ENCODE measurements around the gene TRIM46.
A peak's percentile ranks its signal among the peaks of the same experiment; 100 is the strongest.
"Not testable (repeated sequence)": the region's sequence is repeated elsewhere in the genome, so short reads cannot be mapped to it uniquely, and the experiment has no call there.

TRIM46 gene

GRCh38 chr1:155137154-155137949, 36.3 kb upstream of the TRIM46 start:
- no peak for DNase-seq

- DNase-seq = peak; percentile 87
Observed at GRCh38 chr1:155139895-155140629, 33.6 kb upstream of the TRIM46 start, which contains the start of gene DPM3. Gene DPM3, minus strand, starts transcription at chr1:155140531. Its CDS starts 291 bp downstream, at chr1:155140240.

- DNase-seq = no peak
Observed at GRCh38 chr1:155140630-155140953, 33.1 kb upstream of the TRIM46 start.

- DNase-seq = no peak
Observed at GRCh38 chr1:155141749-155142148, 31.9 kb upstream of the TRIM46 start.

- no peak for DNase-seq
Observed at GRCh38 chr1:155145491-155145890, 28.2 kb upstream of the TRIM46 start.

GRCh38 chr1:155155996-155156643, 17.5 kb upstream of the TRIM46 start:
- DNase-seq = not testable (repeated sequence)

GRCh38 chr1:155158991-155159390, 14.7 kb upstream of the TRIM46 start:
- DNase-seq = no peak

- DNase-seq = no peak
Observed at GRCh38 chr1:155160128-155160527, 13.5 kb upstream of the TRIM46 start.

- DNase-seq = not testable (repeated sequence)
Observed at GRCh38 chr1:155162631-155163030, 11.0 kb upstream of the TRIM46 start.

GRCh38 chr1:155163785-155164184, 9.9 kb upstream of the TRIM46 start:
- not testable (repeated sequence) for DNase-seq

GRCh38 chr1:155164625-155165024, 9.0 kb upstream of the TRIM46 start:
- DNase-seq = not testable (repeated sequence)

- DNase-seq = no peak
Observed at GRCh38 chr1:155166051-155166470, 7.6 kb upstream of the TRIM46 start.

- no peak for DNase-seq
Observed at GRCh38 chr1:155166471-155167165, 7.0 kb upstream of the TRIM46 start.

- peak; percentile 47 for DNase-seq
Observed at GRCh38 chr1:155167166-155168104, 6.2 kb upstream of the TRIM46 start.

- DNase-seq = not testable (repeated sequence)
Observed at GRCh38 chr1:155168105-155168445, 5.6 kb upstream of the TRIM46 start.

GRCh38 chr1:155168456-155169210, 5.0 kb upstream of the TRIM46 start:
- DNase-seq = no peak

- DNase-seq = no peak
Observed at GRCh38 chr1:155169541-155169940, 4.1 kb upstream of the TRIM46 start.

- no peak for DNase-seq
Observed at GRCh38 chr1:155170101-155170785, 3.4 kb upstream of the TRIM46 start.

GRCh38 chr1:155170806-155171205, 2.8 kb upstream of the TRIM46 start:
- no peak for DNase-seq
